Endothelial cell (in vitro differentiated cells): ENCODE measurements around the gene KCNMB4. TPM values are rescaled to one million over a fixed set of nuclear protein-coding genes. Genes with fewer than 3 reads are reported as not detected.
A peak's percentile ranks its signal among the peaks of the same experiment; 100 is the strongest.

Source experiments
- DNase-seq: peaks from one replicate; pipeline ENCODE4 v3.0.0; 2021; ENCODE audit warnings: low spot score
- H3K27ac Mint-ChIP-seq: one replicate; pipeline ENCODE4 v1.8.0; 2021; ENCODE audit warnings: mixed read lengths, inconsistent platforms; ENCODE audit not compliant: unreplicated experiment
- H3K27me3 Mint-ChIP-seq: one replicate; pipeline ENCODE4 v1.8.0; 2021; ENCODE audit warnings: mild to moderate bottlenecking, moderate library complexity, mixed read lengths, inconsistent platforms; ENCODE audit not compliant: unreplicated experiment
- H3K36me3 Mint-ChIP-seq: one replicate; pipeline ENCODE4 v1.8.0; 2021; ENCODE audit warnings: mild to moderate bottlenecking, low read depth, mixed read lengths, inconsistent platforms; ENCODE audit not compliant: unreplicated experiment
- H3K4me1 Mint-ChIP-seq: one replicate; pipeline ENCODE4 v1.8.0; 2021; ENCODE audit warnings: mild to moderate bottlenecking, mixed read lengths, inconsistent platforms; ENCODE audit not compliant: unreplicated experiment
- H3K4me3 Mint-ChIP-seq: one replicate; pipeline ENCODE4 v1.8.0; 2021; ENCODE audit warnings: mild to moderate bottlenecking, mixed read lengths, inconsistent platforms; ENCODE audit not compliant: unreplicated experiment
- H3K9me3 Mint-ChIP-seq: one replicate; pipeline ENCODE4 v1.8.0; 2021; ENCODE audit warnings: mixed read lengths, inconsistent platforms; ENCODE audit not compliant: unreplicated experiment
- CTCF ChIP-seq: fragments of 200-600 bp; sonication (generic); IDR thresholded peaks from one replicate; pipeline ENCODE4 v1.5.0; 2021; ENCODE audit warnings: antibody characterized with exemption; ENCODE audit not compliant: unreplicated experiment
- total RNA-seq: library from RNA; stranded (reverse); fragmentation: NEBNext Ultra II Directional; extraction: Animal tissue kit (Norgen Biotek cat#: 25700); gene quantifications from one replicate; pipeline ENCODE4 v1.2.1, GENCODE V29; 2021; ENCODE audit not compliant: unreplicated experiment

Gene KCNMB4
- total RNA-seq, 1 donor from 2014 or later: 17.4 TPM

- no peak for TF ChIP-seq CTCF
- peaks cover 9% of the 10 kb centered on the region for H3K27me3 Mint-ChIP-seq
- DNase-seq: no peak
- peak overlapping the region; percentile 48 for H3K27ac Mint-ChIP-seq
- H3K36me3 Mint-ChIP-seq: peaks cover 13% of the 10 kb centered on the region
- H3K9me3 Mint-ChIP-seq: no peaks in the 10 kb centered on the region
- peaks cover 26% of the 10 kb centered on the region for H3K4me1 Mint-ChIP-seq
- H3K4me3 Mint-ChIP-seq: peak overlapping the region; percentile 95
Measured at GRCh38 chr12:70367258-70368141, 1.4 kb downstream of the KCNMB4 start.

GRCh38 chr12:70372881-70373280 lies 6.8 kb downstream of the KCNMB4 start:
- DNase-seq: no peak
- no peak overlapping the region for H3K27ac Mint-ChIP-seq
- H3K27me3 Mint-ChIP-seq: no peaks in the 10 kb centered on the region
- no peak for TF ChIP-seq CTCF
- H3K4me3 Mint-ChIP-seq: no peak overlapping the region
- H3K36me3 Mint-ChIP-seq: peaks cover 21% of the 10 kb centered on the region
- H3K9me3 Mint-ChIP-seq: no peaks in the 10 kb centered on the region
- H3K4me1 Mint-ChIP-seq: peaks cover 11% of the 10 kb centered on the region

- H3K4me3 Mint-ChIP-seq: no peak overlapping the region
- no peak overlapping the region for H3K27ac Mint-ChIP-seq
- H3K9me3 Mint-ChIP-seq: no peaks in the 10 kb centered on the region
- peaks cover 2% of the 10 kb centered on the region for H3K27me3 Mint-ChIP-seq
- TF ChIP-seq CTCF: no peak
- peaks cover 21% of the 10 kb centered on the region for H3K36me3 Mint-ChIP-seq
- H3K4me1 Mint-ChIP-seq: peaks cover 2% of the 10 kb centered on the region
- DNase-seq: no peak
Measured at GRCh38 chr12:70379846-70380245, 13.8 kb downstream of the KCNMB4 start.

- peaks cover 17% of the 10 kb centered on the region for H3K36me3 Mint-ChIP-seq
- peaks cover 4% of the 10 kb centered on the region for H3K27me3 Mint-ChIP-seq
- no peak for TF ChIP-seq CTCF
- H3K9me3 Mint-ChIP-seq: no peaks in the 10 kb centered on the region
- H3K4me3 Mint-ChIP-seq: no peak overlapping the region
- no peak overlapping the region for H3K27ac Mint-ChIP-seq
- H3K4me1 Mint-ChIP-seq: peaks cover 2% of the 10 kb centered on the region
- no peak for DNase-seq
Measured at GRCh38 chr12:70383484-70383883, 17.4 kb downstream of the KCNMB4 start.

- no peak for TF ChIP-seq CTCF
- Mint-ChIP-seq H3K36me3 (peaks cover 18% of the 10 kb centered on the region), H3K27ac (no peak overlapping the region), H3K4me1 (peaks cover 2% of the 10 kb centered on the region), H3K4me3 (no peak overlapping the region), H3K27me3 (peaks cover 4% of the 10 kb centered on the region), H3K9me3 (no peaks in the 10 kb centered on the region)
- DNase-seq: no peak
Measured at GRCh38 chr12:70383886-70384285, 17.8 kb downstream of the KCNMB4 start.
